CD4-positive, alpha-beta T cell treated with Interleukin-15 for 4 hours (primary cell): ENCODE data around the gene AHSA1.
"Not testable (repeated sequence)": the region's sequence is repeated elsewhere in the genome, so short reads cannot be mapped to it uniquely, and the experiment has no call there.

ENCODE experiments used
- DNase-seq: peaks from one replicate; pipeline ENCODE4 v3.0.0-alpha.2; 2020; ENCODE audit warnings: low spot score

The AHSA1 gene

DNA sequence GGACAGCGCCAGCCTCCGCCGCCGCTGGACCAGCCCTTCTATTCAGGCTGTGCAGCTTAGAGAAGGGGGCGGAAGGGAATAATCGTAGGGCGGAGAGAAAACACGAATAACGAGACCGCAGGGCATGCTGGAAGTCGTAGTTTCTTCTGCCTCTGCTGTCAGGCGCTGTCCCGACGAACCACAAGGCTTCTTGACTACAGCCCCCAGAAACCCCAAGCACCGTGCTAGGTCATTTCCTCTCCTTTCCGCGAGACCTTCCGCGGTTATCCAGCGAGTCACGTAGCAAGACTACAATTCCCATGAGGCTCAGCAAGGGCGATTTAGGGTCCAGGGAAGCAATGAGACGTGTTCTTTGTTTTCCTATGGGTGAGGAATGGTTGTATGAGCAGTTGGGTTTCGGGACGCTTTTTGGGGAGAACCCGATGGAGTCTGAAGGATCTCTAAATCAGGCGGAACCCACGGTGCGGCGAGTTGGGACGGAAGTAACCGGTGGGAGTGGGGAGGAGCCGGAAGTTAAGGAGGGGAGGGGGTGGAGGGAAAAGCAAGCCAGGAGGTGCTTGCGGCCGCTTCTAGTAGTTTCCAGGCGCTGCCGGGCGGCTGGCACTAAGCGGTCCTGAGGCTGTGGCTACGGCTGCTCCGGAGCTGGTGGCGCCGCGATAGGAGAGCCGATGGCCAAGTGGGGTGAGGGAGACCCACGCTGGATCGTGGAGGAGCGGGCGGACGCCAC, at the start of gene AHSA1, which contains the start of gene VIPAS39:
Gene AHSA1 (plus strand): TSS at position 572 of the 727 bp plus-strand sequence. CDS start 97 bp downstream, at position 669.
Gene VIPAS39 (minus strand): TSS at position 80 of the 727 bp plus-strand sequence. CDS start 3,499 bp downstream, outside the sequence.
- DNase-seq = peak; percentile 94

DNA sequence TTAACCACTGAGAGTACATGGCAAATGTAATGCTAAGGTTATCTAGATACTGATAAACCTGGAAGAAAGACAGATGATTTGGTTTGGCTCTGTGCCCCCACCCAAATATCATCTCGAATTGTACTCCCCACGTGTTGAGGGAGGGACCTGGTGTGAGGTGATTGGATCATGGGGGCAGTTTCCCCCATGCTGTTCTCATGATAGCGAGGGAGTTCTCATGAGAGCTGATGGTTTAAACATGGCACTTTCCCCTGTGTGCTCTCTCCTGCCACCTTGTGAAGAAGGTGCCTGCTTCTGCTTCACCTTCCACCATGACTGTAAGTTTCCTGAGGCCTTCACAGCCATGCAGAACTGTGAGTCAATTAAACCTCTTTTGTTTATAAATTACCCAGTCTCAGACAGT, 48.8 kb upstream of the AHSA1 start:
- no peak for DNase-seq

DNA sequence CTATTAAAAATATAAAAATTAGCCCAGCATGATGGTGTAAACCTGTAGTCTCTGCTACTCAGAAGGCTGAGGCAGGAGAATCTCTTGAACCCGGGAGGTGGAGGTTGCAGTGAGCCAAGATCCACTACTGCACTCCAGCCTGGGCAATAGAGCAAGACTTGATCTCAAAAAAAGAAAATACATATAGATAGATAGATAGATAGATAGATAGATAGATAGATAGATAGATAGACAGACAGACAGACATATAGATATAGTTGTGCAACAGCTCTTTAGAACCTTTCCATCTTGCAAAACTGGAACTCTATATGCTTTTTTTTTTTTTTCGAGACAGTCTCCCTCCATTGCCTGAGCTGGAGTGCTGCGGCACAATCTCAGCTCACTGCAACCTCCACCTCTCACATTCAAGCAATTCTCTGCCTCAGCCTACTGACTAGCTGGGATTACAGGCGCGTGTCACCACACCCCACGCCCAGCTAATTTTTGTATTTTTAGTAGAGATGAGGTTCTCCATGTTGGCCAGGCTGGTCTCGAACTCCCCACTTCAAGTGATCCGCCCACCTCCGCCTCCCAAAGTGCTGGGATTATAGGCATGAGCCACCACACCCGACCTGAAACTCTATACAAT, 42.4 kb upstream of the AHSA1 start:
- DNase-seq = not testable (repeated sequence)

DNA sequence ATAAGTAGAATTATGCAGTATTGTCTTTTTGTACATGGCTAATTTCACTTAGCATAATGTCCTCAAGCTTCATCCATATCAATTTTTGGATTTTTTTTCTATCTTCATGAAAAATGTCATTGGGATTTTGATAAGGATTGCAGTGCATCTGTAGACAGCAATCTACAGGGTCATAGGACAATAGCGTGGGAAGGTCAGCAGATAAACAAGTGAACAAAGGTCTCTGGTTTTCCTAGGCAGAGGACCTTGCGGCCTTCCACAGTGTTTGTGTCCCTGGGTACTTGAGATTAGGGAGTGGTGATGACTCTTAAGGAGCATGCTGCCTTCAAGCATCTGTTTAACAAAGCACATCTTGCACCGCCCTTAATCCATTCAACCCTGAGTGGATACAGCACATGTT, 41.8 kb upstream of the AHSA1 start:
- not testable (repeated sequence) for DNase-seq

DNA sequence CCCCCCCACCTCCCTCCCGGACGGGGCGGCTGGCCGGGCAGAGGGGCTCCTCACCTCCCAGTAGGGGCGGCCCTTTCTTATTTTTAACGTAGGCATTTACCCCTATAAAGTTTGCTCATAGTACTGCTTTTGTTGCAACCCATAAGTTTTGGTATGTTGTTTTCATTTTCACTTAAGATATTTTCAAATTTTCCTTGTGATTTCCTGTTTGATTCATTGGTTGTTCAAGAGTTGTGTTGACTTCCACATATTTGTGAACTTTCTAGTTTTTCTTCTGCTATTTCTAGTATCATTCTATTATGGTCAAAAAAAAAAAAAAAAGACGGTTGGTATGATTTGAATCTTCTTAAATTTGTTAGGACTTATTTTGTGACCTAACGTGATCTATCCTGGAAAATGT, 41.1 kb upstream of the AHSA1 start:
- DNase-seq = no peak

DNA sequence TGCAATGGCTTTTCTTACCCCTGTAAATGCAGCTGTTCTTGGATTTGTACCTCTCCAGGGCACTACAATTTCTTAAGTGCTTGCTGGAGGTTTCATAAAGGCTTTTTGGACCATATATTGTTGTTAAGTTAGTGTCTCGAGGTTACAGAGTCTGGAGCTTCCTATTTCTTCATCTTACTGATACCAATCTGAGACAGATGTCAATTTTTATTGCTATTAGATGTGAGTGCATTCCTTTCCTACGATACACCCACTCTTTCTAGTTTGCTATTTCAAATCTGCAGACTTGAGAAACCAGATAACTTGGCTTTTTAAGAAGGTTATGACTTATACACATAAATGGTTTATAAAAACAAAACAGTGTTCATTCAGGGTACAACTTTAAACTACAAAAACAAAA, 36.7 kb upstream of the AHSA1 start:
- DNase-seq = no peak

DNA sequence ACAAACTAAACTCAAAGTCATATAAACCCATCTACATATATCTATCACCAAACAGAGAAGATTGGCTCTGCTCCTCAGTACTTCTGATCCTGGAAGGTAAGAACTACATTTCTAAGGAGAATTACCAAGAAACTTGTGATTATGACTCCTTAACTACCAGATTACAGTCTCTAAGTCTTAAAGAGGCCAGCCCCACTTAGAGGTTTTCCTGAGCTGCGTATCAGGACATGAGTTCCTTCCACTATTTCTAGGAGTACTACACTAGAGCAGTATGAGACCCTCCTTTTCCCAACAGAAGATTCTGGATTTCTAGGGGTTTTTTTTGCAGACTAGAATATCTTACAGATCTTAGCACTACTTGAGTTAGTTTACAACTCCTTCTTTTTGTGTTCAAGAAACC, 34.5 kb upstream of the AHSA1 start, which contains the start of gene NOXRED1:
Gene NOXRED1 (minus strand): TSS at position 101 of the 400 bp plus-strand sequence. CDS start 634 bp downstream, outside the sequence.
- DNase-seq = no peak

DNA sequence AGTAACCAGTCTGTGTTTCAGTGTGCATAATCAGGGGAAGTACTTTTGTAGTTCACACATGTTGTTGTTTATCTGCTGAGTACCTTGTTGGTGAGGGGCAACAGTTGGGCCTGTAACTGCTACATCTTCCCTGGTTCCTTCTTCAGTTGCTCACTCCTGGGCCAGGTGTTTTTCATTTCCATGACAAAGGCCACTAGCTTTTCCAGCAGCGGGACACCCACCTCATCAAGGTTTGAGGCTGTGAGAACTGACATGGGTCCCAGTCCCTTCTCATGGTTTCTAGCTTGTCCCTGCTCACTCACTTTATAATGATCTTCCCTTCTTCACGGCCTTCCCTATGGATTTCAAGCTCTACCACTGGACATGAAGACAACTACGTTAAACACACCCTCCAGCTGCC, 33.0 kb upstream of the AHSA1 start:
- no peak for DNase-seq

DNA sequence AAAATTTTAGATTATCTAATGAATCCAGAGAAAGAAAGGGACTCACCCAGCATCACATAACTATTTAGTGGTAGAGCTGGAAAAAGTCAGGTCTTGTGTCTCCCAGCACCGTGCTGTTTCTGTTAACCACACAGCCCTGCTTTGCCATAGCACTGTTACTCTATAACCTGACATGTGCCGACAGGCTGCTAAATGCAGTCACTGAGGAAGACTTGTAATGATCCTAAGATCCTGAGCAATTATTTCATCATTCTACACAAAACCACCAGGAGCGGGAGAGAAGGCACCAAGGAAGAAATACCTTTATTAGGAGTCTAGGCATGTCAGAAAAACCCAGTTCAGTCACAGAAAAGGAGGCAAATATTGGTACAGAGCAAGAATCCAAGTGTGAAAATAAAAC, 31.5 kb upstream of the AHSA1 start:
- no peak for DNase-seq

DNA sequence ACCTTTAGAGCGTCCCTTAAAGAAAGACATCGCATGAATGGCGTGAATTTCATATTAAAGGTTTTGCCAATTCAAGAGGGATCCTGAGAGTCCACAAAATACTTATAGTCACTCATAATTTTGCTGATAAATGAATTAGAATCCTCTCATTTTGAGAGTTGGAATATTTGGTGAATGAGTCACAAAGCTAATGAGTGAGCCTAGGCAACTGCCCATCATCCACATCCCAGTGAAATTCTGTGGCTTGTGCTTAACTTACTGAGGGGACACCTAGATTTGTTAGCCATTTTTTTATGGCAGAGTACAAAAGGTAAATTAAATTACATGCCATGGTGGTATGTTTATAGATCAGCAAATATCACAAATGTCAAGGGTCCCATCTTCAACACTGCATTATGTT, 21.9 kb upstream of the AHSA1 start:
- DNase-seq = no peak

DNA sequence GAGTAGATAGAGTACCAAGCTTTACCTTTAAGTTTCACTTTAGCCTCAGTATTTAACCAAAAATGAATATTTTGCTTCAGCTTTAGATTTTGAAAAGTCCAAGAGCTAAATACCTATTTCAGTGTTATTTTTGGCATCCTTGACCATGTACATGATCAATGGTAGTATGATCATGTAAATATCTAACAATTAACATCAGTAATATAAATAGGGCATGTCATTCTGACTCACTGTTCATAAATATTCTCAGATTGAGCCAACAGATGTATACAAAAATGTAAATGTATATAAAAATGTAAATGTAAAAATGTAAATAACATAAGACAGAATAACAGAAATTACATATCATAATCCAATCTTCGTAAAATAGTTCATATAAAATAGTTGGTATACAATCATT, 19.3 kb upstream of the AHSA1 start:
- DNase-seq = no peak

DNA sequence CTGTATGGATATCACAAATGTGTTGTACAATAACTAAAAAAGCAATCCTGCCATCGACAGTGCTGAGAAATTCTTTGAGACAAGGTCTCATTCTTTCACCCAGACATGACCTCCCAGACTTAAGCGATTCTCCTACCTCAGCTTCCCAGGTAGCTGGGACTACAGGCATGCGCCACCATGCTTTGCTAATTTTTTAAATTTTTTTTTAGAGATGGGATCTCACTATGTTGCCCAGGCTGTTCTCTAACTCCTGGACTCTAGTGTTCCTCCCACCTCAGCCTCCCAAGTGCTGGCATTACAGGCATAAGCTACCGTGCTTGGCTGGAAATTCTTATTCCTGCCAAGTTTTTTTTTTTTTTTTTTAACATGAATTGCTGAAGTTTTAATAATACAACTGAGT, 18.0 kb upstream of the AHSA1 start:
- no peak for DNase-seq

DNA sequence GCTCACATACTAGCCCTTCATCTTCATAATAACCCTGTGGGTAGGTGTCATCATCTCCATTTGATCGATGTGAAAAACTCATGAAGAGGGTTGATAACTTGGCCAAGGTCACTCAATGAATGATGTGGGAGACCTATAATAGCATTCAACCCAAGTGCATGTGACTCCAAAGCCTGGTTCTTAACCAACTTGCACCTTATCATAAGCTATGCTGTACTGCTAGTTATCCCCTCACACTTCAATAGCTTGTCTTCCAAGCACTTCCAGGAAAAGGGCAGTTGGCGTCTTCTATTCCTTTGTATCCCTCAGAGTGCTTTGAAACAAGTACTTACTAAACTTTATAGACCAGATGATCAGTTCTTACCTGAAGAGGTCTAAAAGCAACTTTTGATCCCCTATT, 15.7 kb upstream of the AHSA1 start:
- no peak for DNase-seq

DNA sequence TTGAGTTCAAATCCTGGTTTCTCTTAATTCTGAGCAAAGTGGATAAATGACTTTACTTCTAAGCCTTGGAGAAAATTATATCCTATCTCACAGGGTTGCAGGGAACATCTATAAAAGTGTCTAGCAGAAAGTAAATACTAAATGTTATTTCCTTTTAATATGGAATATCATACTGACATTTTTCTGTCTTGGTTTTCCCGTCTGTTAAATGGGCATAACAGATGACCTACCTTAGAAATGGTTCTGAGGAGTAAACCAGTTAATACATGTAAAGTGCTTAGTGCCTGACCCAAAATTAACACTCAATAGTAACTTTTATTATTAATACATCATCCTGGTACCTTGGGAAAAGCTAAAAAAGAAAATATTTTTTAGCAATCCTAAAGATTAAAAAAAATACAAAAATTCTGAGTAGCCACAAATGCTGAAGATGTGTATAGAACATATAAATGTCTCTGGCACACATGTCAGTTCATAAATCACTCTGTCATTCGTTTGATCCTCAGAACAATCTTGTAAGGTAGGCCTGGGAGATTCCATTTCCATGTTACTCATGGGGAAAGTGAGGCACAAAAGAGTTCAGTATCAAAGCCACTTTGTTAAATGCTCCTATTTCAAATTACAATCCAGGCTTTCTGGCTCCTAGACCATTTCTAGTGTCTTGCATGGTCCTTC, 1.8 kb upstream of the AHSA1 start:
- no peak for DNase-seq

DNA sequence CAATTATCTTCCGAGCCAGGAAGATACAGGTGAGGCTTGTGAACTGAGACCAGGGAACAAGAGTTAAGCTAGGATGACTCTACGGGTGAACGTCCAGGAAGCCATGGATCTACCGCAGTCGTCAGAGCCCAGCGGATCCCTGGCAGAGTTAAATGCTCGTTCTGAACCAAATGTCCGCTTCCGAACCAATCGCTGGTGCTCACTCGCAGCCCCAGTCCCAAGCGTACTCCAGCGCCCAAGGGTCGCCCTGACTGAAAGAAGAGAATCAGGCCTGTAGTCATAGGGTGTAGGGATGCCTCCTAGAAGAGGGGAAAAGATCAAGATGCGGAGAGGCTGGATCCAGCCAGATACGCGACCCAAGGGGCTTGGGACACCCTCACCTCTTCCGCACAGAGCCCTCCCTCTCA, 775 bp upstream of the AHSA1 start:
- no peak for DNase-seq

DNA sequence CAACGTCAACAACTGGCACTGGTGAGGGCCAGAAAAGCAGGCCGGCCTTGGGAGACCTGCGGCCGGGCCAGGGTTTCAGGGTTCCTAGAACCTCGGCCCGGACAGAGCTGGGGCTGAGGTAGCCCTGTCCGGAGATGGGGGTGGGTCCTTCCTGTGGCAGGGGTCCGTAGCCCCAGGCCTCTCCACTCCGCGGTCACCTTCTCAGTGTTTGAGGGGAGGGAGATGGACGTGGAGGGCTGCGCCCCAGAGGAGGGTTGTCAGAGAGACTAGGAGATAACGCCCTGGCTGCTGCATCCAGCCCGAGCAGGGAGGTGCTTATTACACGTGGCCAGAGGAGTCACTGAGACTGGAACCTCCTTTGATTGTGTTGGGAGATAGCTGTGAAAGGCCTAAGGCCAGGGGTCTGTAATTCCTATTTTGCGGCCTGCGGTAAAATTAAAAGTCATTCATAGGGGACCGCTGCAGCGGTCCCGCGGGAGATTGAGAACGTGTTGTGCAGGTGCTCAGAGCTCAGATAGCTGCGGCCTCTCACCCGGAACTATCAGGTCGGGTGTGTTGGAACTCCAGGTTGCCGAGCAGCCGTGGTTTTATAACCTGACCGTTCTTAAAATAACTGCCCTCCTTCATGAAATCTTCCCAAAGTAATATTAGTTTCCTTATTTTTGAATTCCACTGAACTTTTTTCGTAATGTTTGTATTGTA, 507 bp downstream of the AHSA1 start:
- DNase-seq = peak; percentile 14

DNA sequence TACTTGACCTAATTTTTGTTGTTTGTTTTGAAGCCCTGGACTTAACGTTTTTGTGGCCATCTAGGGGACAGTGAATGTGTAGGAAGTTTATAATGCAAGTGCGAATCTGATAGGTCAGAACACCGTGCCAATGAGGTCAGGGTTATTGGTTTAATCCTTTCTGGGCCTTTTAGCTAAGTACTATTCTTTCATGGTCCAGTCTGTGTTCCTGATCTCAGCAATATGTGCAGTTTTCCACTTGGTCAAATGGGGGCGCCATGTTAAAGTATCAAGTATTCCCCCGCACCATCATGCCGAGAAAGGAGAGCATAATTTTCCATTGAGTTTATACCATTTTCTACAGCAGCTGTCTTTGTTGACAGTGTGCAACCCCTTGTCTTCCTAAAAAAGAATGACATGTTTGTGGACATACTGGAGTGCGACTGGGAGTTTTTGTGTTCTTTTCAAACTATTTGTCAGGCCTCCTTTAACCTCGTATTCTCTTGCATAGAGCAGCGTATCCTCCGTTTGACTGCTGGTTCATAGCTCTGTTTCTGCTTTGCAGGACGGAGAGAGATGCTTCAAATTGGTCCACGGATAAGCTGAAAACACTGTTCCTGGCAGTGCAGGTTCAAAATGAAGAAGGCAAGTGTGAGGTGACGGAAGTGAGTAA, 1.3 kb downstream of the AHSA1 start:
- DNase-seq = peak; percentile 55

DNA sequence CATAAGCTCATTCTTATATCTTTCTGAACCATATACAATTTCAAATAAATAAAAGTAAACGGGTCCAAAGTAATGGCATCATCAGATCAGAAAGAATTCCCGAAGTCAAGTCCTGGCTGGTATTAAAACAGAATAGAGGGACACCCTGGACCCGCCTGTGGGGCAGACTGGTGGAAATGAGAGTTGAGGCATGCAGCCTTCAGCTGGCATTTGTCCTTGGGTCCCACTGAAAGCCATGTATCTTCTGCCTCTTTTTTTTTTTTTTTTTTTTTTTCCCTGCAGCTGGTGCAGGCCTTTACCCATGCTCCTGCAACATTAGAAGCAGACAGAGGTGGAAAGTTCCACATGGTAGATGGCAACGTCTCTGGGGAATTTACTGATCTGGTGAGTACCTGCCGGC, 9.9 kb downstream of the AHSA1 start:
- no peak for DNase-seq

DNA sequence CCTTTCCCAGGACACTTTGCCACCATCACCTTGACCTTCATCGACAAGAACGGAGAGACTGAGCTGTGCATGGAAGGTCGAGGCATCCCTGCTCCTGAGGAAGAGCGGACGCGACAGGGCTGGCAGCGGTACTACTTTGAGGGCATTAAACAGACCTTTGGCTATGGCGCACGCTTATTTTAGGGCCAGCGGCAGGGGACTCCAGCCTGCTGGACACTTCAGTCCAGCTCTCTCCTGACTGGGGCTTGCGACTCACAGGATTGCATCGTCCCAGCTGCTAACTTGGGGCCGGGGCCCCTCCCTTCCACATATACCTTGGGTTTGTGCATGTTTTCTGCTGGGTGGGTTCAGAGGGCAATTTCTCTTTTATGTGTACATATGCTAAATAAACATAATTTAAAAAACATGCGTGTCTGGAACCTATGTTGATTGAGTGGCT, 11.2 kb downstream of the AHSA1 start:
- DNase-seq = no peak

DNA sequence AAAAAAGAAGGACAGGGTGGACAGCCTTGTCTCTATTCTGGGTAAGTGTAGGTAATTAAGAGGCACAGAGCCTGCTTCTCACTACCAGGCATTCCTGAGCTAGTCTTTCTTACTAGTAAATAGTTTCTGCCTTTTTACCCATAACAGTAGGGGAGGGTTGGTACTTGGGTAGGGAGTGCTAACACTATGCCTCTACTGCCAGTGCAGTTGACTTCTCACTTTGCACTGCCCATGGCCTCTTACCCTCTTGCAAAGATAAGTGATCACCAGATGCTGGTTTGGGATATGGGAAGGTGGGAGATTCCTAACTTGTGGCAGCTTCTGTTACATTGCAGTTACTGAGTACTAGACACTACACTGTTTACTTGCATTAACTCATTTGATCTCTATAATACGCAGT, 11.6 kb downstream of the AHSA1 start:
- DNase-seq = no peak

DNA sequence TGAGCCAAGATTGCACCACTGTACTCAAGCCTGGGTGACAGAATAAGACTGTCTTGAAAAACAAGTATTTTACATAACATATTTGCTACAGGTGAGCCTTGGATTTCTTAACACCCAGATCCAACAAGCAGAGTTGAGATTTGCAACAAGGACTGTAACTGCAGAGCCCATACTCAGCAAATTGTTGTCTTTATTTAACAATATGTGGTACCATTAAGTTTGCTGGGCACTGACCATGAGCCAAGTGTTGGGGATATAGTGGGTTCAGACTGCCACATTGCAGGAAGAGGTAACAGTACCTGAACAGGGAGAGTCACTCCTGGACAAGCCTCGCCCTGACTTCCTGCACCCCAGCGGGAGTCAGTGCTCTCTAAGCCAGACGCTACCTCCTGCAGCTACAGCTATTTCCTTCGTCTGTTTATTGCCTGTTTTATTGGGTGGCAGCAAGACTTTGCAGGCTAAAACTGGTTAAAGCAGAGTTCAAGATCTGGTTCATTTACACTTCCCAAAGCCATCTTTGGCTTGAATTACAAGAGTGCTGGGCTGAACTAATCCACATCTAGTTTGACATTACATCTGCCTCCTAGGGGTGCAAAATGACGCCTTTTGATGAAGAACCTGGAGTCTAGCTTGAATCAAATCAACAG, 12.5 kb downstream of the AHSA1 start:
- DNase-seq = no peak
